Prostate gland (tissue), 2 donors: ENCODE measurements around the gene PTK6.

Experiments
- POLR2A ChIP-seq: fragments of 450-650 bp; IDR thresholded peaks from one replicate; pipeline ENCODE4 v1.6.1; 2016; ENCODE audit warnings: antibody characterized with exemption, mild to moderate bottlenecking
- POLR2AphosphoS5 ChIP-seq: sonication (generic); formaldehyde crosslinking; IDR thresholded peaks from one replicate; pipeline ENCODE4 v1.6.1; 2017; ENCODE audit warnings: antibody characterized with exemption
- TF ChIP-seq, protein P1 (sequence below), 4 experiments: fragments of 200-600 bp in 2 of 4; fragments of 450-650 bp in 2 of 4; sonication (generic) in 2 of 4; IDR thresholded peaks; 1 replicate in 3 of 4; 2 replicates in 1 of 4; pipeline ENCODE4 v1.5.1; 2016 to 2019; ENCODE audit warnings: antibody characterized with exemption in 4 of 4, mild to moderate bottlenecking in 2 of 4, moderate library complexity in 2 of 4

- TF ChIP-seq, protein P1, sequence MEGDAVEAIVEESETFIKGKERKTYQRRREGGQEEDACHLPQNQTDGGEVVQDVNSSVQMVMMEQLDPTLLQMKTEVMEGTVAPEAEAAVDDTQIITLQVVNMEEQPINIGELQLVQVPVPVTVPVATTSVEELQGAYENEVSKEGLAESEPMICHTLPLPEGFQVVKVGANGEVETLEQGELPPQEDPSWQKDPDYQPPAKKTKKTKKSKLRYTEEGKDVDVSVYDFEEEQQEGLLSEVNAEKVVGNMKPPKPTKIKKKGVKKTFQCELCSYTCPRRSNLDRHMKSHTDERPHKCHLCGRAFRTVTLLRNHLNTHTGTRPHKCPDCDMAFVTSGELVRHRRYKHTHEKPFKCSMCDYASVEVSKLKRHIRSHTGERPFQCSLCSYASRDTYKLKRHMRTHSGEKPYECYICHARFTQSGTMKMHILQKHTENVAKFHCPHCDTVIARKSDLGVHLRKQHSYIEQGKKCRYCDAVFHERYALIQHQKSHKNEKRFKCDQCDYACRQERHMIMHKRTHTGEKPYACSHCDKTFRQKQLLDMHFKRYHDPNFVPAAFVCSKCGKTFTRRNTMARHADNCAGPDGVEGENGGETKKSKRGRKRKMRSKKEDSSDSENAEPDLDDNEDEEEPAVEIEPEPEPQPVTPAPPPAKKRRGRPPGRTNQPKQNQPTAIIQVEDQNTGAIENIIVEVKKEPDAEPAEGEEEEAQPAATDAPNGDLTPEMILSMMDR (IDR thresholded peaks at IDR 0.05) = no peak
- TF ChIP-seq POLR2A (no peak), POLR2AphosphoS5 (no peak)
These were observed 30.4 kb upstream of the PTK6 start for GRCh38 chr20:63567386-63568169.
